ENCODE measurements around the gene CLCA2.

DNA sequence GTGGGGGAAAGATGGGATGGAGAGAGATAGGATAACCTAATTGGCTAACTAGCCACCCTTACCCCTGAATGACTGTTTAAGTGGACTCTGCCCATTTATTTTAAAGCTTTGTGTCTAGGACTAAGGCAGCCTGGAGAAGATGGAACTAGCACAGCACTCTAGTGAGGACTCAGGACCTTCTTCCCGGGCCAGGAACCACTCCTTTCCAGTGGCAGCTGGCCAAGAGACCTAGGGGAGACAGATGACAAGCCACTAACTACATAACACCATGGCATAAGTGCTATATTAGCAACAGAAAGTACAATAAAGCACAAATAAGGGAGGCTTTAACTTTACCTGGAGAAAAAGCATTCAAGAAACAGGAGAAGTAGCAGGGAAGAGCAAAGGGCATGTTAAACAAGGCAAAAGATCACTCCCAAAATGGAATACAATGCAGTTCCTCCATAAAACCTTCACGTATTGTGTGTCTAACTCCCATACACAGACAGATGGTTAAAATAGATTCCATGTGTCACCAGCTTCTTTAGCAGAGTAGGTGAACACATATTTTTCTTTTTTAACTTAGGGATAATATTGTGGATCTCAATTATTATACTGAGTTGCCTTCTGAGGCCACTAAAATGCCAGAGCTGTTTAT is 65.4 kb downstream of the CLCA2 start:
- no peak for TF ChIP-seq EZH2 (IDR thresholded peaks at IDR 0.05; ENCODE audit: borderline replicate concordance, low read depth, low read length, severe bottlenecking)
- TF ChIP-seq, protein P1, sequence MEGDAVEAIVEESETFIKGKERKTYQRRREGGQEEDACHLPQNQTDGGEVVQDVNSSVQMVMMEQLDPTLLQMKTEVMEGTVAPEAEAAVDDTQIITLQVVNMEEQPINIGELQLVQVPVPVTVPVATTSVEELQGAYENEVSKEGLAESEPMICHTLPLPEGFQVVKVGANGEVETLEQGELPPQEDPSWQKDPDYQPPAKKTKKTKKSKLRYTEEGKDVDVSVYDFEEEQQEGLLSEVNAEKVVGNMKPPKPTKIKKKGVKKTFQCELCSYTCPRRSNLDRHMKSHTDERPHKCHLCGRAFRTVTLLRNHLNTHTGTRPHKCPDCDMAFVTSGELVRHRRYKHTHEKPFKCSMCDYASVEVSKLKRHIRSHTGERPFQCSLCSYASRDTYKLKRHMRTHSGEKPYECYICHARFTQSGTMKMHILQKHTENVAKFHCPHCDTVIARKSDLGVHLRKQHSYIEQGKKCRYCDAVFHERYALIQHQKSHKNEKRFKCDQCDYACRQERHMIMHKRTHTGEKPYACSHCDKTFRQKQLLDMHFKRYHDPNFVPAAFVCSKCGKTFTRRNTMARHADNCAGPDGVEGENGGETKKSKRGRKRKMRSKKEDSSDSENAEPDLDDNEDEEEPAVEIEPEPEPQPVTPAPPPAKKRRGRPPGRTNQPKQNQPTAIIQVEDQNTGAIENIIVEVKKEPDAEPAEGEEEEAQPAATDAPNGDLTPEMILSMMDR (IDR thresholded peaks at IDR 0.05; ENCODE audit: extremely low read depth in 1 of 2, insufficient read depth in 1 of 2, low read depth in 1 of 2, low read length in 2 of 2), result no peak
- TF ChIP-seq MYC (IDR thresholded peaks at IDR 0.05; ENCODE audit: low read depth, low read length), result no peak
- no peak for TF ChIP-seq POLR2A (IDR thresholded peaks at IDR 0.05; ENCODE audit: low read depth, low read length)
- no peak for TF ChIP-seq JUN (IDR thresholded peaks at IDR 0.05; ENCODE audit: borderline replicate concordance, insufficient read depth, insufficient read length, low read depth)
- no peak for TF ChIP-seq POLR2AphosphoS5 (IDR thresholded peaks at IDR 0.05; ENCODE audit: insufficient read depth, low read depth, low read length)
- TF ChIP-seq, protein P2, sequence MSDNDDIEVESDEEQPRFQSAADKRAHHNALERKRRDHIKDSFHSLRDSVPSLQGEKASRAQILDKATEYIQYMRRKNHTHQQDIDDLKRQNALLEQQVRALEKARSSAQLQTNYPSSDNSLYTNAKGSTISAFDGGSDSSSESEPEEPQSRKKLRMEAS (IDR thresholded peaks at IDR 0.05; ENCODE audit: insufficient read depth, insufficient read length), result no peak
- TF ChIP-seq GATA2 (IDR thresholded peaks at IDR 0.05; ENCODE audit: insufficient read depth, insufficient read length, low read depth, low read length), result no peak
- no peak for TF ChIP-seq FOS (IDR thresholded peaks at IDR 0.05; ENCODE audit: borderline replicate concordance, insufficient read depth, low read length)
